Common myeloid progenitor, CD34-positive (primary cell): Measurements from ENCODE around the gene EAPP.
"Not testable (repeated sequence)": the region's sequence is repeated elsewhere in the genome, so short reads cannot be mapped to it uniquely, and the experiment has no call there.

Source experiments
- CTCF ChIA-PET: fragments of 350-600 bp; sonication (Branson Sonifier 250); formaldehyde crosslinking; loops from one replicate; lab custom pipeline; 2021; ENCODE audit warnings: antibody characterized with exemption; lab: Charles Lee
- POLR2A ChIA-PET: fragments of 350-600 bp; sonication (Branson Sonifier 250); formaldehyde crosslinking; loops from one replicate; lab custom pipeline; 2021; ENCODE audit warnings: antibody characterized with exemption; lab: Charles Lee
- DNase-seq, 3 donors: peaks; one replicate each; pipeline versions ENCODE4 v3.0.0 to v3.0.0-alpha.2; 2013
- H3K27ac ChIP-seq, 2 experiments: 1 replicate in 1 of 2; 2 replicates in 1 of 2; pipeline ENCODE4 v1.7.0; 2013; ENCODE audit warnings: inconsistent platforms in 2 of 2, low read length in 2 of 2, mild to moderate bottlenecking in 2 of 2, low read depth in 1 of 2, moderate library complexity in 1 of 2; ENCODE audit not compliant: severe bottlenecking in 2 of 2, insufficient read depth in 1 of 2, poor library complexity in 1 of 2
- H3K27me3 ChIP-seq, 5 experiments: replicated peaks in 2 of 5; 1 replicate in 3 of 5; 2 replicates in 2 of 5; pipeline versions ENCODE4 v1.6.1 to v1.7.0; 2013; ENCODE audit warnings: low read length in 4 of 5, mild to moderate bottlenecking in 2 of 5, moderate library complexity in 2 of 5, inconsistent platforms in 1 of 5; ENCODE audit not compliant: insufficient read depth in 5 of 5, control insufficient read depth in 4 of 5
- H3K36me3 ChIP-seq, 4 experiments: 1 replicate in 2 of 4; 2 replicates in 2 of 4; pipeline versions ENCODE4 v1.6.1 to v1.7.0; 2013; ENCODE audit warnings: low read length in 3 of 4, control low read depth in 1 of 4, mild to moderate bottlenecking in 1 of 4; ENCODE audit not compliant: control insufficient read depth in 4 of 4, insufficient read depth in 4 of 4
- H3K4me1 ChIP-seq, 4 experiments: 1 replicate in 3 of 4; 2 replicates in 1 of 4; pipeline versions ENCODE4 v1.6.1 to v1.7.1; 2013; ENCODE audit warnings: low read length in 3 of 4, mild to moderate bottlenecking in 3 of 4, control low read depth in 1 of 4, inconsistent platforms in 1 of 4, moderate library complexity in 1 of 4; ENCODE audit not compliant: control insufficient read depth in 4 of 4, insufficient read depth in 4 of 4; ENCODE audit errors: control extremely low read depth in 1 of 4
- H3K4me3 ChIP-seq, 7 experiments: 1 replicate in 4 of 7; 2 replicates in 3 of 7; pipeline versions ENCODE4 v1.5.1 to v1.7.0; 2013; ENCODE audit warnings: mild to moderate bottlenecking in 7 of 7, low read length in 6 of 7, moderate library complexity in 6 of 7, inconsistent platforms in 2 of 7, low read depth in 2 of 7, control low read depth in 1 of 7; ENCODE audit not compliant: insufficient read depth in 4 of 7, control insufficient read depth in 1 of 7; ENCODE audit errors: extremely low read depth in 1 of 7
- H3K9me3 ChIP-seq, 5 experiments: 1 replicate in 4 of 5; 2 replicates in 1 of 5; pipeline versions ENCODE4 v1.6.1 to v1.7.1; 2013; ENCODE audit warnings: low read length in 4 of 5, mild to moderate bottlenecking in 2 of 5, inconsistent platforms in 1 of 5, low read depth in 1 of 5, moderate library complexity in 1 of 5; ENCODE audit not compliant: control insufficient read depth in 4 of 5, insufficient read depth in 2 of 5; ENCODE audit errors: control extremely low read depth in 1 of 5
- WGBS: methylation state at CpG from one replicate; pipeline ENCODE4 v1.1.5; 2013; ENCODE audit not compliant: insufficient coverage; 5-methylcytosine and 5-hydroxymethylcytosine counted together

The EAPP gene

GRCh38 chr14:34568803-34569202, 29.3 kb upstream of the EAPP start:
- 98% methylated on average over 11 of the region's 13 CpGs for WGBS
- H3K9me3 ChIP-seq: no peaks in the 10 kb centered on the region
- DNase-seq: no peak
- no peaks in the 10 kb centered on the region for H3K4me1 ChIP-seq
- H3K27ac ChIP-seq: no peak overlapping the region
- no peaks in the 10 kb centered on the region for H3K27me3 ChIP-seq
- POLR2A ChIA-PET: interaction anchor here (0.6 kb wide), 1 partner anchor 428 kb away, joined by 3 read pairs; no protein-coding TSS in a partner anchor
- CTCF ChIA-PET: no interaction called here
- H3K36me3 ChIP-seq: peaks cover 7 to 57% (median 33%) of the 10 kb centered on the region in 4 experiments
- H3K4me3 ChIP-seq: no peak overlapping the region

GRCh38 chr14:34562776-34563150, 23.3 kb upstream of the EAPP start:
- no peak overlapping the region for H3K4me3 ChIP-seq
- H3K36me3 ChIP-seq: peaks cover 7 to 25% (median 17%) of the 10 kb centered on the region in 4 experiments
- H3K27ac ChIP-seq: no peak overlapping the region
- no peaks in the 10 kb centered on the region for H3K27me3 ChIP-seq
- CTCF ChIA-PET: no interaction called here
- no peak for DNase-seq
- H3K4me1 ChIP-seq: no peaks in the 10 kb centered on the region
- WGBS: 93% methylated on average over 7 of the region's 8 CpGs
- POLR2A ChIA-PET: no interaction called here
- no peaks in the 10 kb centered on the region for H3K9me3 ChIP-seq

DNA sequence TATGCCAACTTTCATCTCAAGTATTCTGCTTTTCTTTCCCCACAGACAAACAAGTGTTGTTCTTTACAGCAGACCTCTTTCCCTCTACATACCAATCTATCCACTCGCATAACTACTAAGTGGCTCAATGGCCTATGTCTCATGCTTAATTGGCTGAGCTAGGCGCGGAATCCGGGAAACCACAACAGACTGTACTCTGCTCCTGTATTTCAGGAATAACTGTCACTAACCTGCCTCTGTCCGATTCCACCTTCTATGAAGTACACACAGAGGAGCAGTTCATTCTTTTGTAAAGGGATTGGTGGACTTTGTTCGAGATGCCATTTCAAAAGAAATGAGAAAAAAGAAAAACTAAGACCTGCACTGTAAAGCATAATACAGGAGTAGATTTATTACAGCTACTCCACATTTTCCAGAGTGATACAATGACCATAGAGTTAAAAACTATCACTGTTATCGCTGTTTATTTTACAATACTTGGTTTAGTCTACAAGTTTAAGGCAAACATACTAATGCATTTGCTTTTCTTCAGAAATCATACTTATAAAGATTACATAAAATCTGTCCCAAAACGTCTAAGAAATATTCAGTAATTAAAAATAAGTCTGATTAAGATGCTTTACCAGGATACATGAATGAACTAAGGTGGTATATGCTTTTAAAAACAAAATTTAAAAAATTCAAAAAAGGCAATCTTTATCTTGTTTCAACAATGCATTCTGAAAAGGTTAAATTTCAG, 22.7 kb upstream of the EAPP start:
- H3K27me3 ChIP-seq, POLR2A ChIA-PET: not testable (repeated sequence)

DNA sequence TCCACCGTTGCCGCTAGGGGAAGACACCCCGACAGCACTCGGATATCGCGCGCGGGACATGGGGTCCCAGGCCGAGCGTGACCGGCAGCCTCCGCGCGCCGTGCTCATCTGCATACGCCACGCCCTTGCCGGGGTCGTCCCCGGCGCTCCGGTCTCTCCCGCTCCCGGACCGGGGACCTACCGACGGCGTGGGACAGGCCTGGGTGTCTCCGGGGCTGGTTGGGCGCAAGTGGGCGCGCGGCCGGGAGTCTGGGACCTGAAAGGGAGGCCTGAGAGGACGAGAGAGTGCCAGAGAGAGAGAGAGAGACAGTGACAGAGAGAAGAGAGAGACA, 17.0 kb upstream of the EAPP start:
- H3K4me3 ChIP-seq, H3K9me3 ChIP-seq, H3K27ac ChIP-seq, POLR2A ChIA-PET, DNase-seq, H3K27me3 ChIP-seq, H3K4me1 ChIP-seq, CTCF ChIA-PET, H3K36me3 ChIP-seq: not testable (repeated sequence)
- no CpG with 5 or more reads among the region's 35 CpGs for WGBS

More for the DNA sequence above, 22.7 kb upstream of the EAPP start:
- DNase-seq, H3K4me3 ChIP-seq, H3K27ac ChIP-seq, CTCF ChIA-PET, H3K9me3 ChIP-seq, H3K4me1 ChIP-seq: not testable (repeated sequence)
- WGBS: no CpG with 5 or more reads among the region's 8 CpGs
- H3K36me3 ChIP-seq: peaks cover 6 to 24% (median 13%) of the 10 kb centered on the region in 4 experiments

- H3K27me3 ChIP-seq, H3K27ac ChIP-seq, H3K36me3 ChIP-seq, DNase-seq, H3K9me3 ChIP-seq, POLR2A ChIA-PET, H3K4me3 ChIP-seq, CTCF ChIA-PET, H3K4me1 ChIP-seq: not testable (repeated sequence)
- WGBS: no CpG with 5 or more reads among the region's 49 CpGs
Observed at GRCh38 chr14:34555583-34556497, 16.3 kb upstream of the EAPP start.

DNA sequence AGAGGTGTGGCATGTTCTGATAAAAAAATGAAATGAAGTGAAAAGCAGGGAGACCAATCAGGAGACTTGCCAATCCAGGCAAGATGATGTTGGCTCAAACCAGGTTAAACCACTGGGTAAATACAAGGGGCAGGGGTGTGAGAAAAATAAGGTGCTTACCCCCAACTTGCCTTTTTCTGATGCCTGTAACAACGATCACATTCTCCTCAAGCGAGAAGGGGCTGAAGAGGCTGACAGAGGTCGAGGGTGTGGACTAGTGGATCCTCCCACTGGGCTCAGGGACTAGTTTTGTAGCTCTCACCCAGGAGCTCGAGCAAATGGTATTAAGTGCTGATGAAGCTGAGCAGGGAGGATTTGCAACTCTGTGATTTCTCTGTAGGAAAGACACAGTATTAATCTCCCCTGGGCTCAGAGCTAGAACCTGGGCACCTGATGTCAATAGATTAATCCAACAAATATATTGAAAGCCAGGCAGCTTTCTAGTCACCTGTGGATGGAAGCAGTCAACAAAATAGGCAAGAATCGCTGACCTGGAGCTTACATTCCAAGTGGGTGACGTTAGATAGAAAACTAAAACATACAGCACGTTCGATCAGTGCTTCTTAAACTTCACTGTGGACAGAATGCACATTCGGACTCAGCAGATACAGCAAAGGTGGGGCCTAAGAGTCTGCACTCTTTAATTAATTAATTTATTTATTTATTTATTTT, 15.2 kb upstream of the EAPP start:
- CTCF ChIA-PET: interaction anchor here (1.2 kb wide), 1 partner anchor 858 kb away, joined by 3 read pairs; no protein-coding TSS in a partner anchor
- POLR2A ChIA-PET: no interaction called here

More for the DNA sequence above, 15.2 kb upstream of the EAPP start:
- H3K36me3 ChIP-seq: no peaks in the 10 kb centered on the region
- peaks cover 0 to 9% (median 6%) of the 10 kb centered on the region in 4 experiments for H3K4me1 ChIP-seq
- H3K27ac ChIP-seq: peak overlapping the region in 1 of 2 experiments; percentile 16
- DNase-seq: peak in 2 of 3 donors; percentile 18 to 52
- 92% methylated on average over 4 of the region's 9 CpGs for WGBS
- H3K4me3 ChIP-seq: peak overlapping the region in 2 of 7 experiments; percentile 2 to 60
- no peaks in the 10 kb centered on the region for H3K9me3 ChIP-seq
- no peaks in the 10 kb centered on the region for H3K27me3 ChIP-seq
